Spleen (tissue), 7 donors: ENCODE measurements around the gene PALM3.

Experiments
- CTCF ChIP-seq, 11 experiments: fragments of 200-600 bp in 7 of 11; fragments of 450-650 bp in 4 of 11; sonication (generic) in 4 of 11; IDR thresholded peaks in 8 of 11; conservative IDR thresholded peaks in 3 of 11; 1 replicate in 7 of 11; 2 replicates in 4 of 11; pipeline versions ENCODE4 v1.4.0 to v1.8.0; 2016 to 2021; ENCODE audit warnings: antibody characterized with exemption in 11 of 11, inconsistent platforms in 4 of 11, mild to moderate bottlenecking in 1 of 11
- POLR2A ChIP-seq, 3 donors: fragments of 450-650 bp; IDR thresholded peaks; one replicate each; pipeline ENCODE4 v1.5.1; 2017; ENCODE audit warnings: antibody characterized with exemption in 3 of 3, mild to moderate bottlenecking in 1 of 3
- POLR2AphosphoS5 ChIP-seq, 3 donors: sonication (generic); formaldehyde crosslinking; IDR thresholded peaks; one replicate each; pipeline ENCODE4 v1.5.1; 2017; ENCODE audit warnings: antibody characterized with exemption in 3 of 3
- donor health status: DM: no; HTN: no; CAD: no; lungs with moderate emphysema.
- donor health status: DM: no; HTN: no; CAD: no.
- donor health status: DM: no; HTN: no; CAD: no.

GRCh38 chr19:14066134-14066533, 4.3 kb upstream of the PALM3 start:
- TF ChIP-seq CTCF (IDR thresholded peaks at IDR 0.05 in 8 of 11, conservative IDR thresholded peaks at IDR 0.05 in 3 of 11) = no peak
- no peak for TF ChIP-seq POLR2AphosphoS5 (IDR thresholded peaks at IDR 0.05)
- no peak for TF ChIP-seq POLR2A (IDR thresholded peaks at IDR 0.05)
